ENCODE results near the gene AMPD1.

- TF ChIP-seq FOXJ3 (CRISPR knock-in tag; IDR thresholded peaks at IDR 0.05) (no peak), FOXM1 (IDR thresholded peaks at IDR 0.05; ENCODE audit: low read depth) (no peak), EZH2phosphoT487 (IDR thresholded peaks at IDR 0.05; ENCODE audit: borderline replicate concordance, low read depth) (no peak), TCF12 (IDR thresholded peaks at IDR 0.05) (no peak), POLR2AphosphoS5 (IDR thresholded peaks at IDR 0.05; ENCODE audit: low read depth, low read length) (no peak), TAF1 (IDR thresholded peaks at IDR 0.05; ENCODE audit: borderline replicate concordance, low read depth, low read length) (no peak), USF1 (IDR thresholded peaks at IDR 0.05; ENCODE audit: borderline replicate concordance, low read depth) (no peak)
- TF ChIP-seq, protein P1, sequence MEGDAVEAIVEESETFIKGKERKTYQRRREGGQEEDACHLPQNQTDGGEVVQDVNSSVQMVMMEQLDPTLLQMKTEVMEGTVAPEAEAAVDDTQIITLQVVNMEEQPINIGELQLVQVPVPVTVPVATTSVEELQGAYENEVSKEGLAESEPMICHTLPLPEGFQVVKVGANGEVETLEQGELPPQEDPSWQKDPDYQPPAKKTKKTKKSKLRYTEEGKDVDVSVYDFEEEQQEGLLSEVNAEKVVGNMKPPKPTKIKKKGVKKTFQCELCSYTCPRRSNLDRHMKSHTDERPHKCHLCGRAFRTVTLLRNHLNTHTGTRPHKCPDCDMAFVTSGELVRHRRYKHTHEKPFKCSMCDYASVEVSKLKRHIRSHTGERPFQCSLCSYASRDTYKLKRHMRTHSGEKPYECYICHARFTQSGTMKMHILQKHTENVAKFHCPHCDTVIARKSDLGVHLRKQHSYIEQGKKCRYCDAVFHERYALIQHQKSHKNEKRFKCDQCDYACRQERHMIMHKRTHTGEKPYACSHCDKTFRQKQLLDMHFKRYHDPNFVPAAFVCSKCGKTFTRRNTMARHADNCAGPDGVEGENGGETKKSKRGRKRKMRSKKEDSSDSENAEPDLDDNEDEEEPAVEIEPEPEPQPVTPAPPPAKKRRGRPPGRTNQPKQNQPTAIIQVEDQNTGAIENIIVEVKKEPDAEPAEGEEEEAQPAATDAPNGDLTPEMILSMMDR (IDR thresholded peaks at IDR 0.05), result no peak
Measured at GRCh38 chr1:114677691-114678090, 17.7 kb downstream of the AMPD1 start.
